HG03196 (cell line): Measurements from ENCODE around the gene SPAG8.

ENCODE experiments used
- ATAC-seq: cut with Tn5 transposase; IDR thresholded peaks from one replicate; pipeline ENCODE4 v1.9.1; 2021; ENCODE audit not compliant: unreplicated experiment

The SPAG8 gene

DNA sequence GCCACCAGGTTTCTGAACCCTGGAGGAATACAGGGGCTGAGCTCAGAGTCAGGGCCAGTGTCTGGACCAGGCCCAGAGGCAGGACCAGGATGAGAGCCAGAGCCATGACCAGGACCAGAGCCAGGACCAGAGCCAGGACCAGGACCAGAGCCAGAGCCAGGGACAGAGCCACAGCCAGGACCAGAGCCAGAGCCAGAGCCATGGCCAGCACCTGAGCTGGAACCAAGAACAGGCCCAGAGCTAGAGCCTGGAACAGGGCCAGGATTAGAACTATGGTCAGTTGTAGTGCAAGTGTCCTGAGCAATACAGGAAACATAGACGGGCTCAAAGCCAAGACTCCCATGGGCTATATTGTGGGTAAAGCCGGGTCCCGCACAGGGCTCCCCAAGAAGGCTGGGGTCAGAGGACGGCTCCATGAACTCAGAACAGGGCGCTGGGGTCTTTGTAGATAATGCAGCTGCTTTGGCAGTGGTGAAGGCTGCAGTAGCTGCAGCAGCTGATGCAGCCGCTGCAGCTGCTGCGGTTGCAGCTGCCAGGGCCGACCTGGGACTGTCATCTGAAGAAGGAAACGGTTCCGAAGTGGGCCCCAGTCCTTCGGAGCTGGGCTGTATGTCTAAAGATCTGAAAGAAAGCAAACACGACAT lies 559 bp downstream of the SPAG8 start:
- ATAC-seq, result no peak

- no peak for ATAC-seq
Observed at GRCh38 chr9:35810122-35810521, 1.9 kb downstream of the SPAG8 start.

- no peak for ATAC-seq
Observed at GRCh38 chr9:35808433-35808832, 3.6 kb downstream of the SPAG8 start.

- no peak for ATAC-seq
Observed at GRCh38 chr9:35806101-35806500, 6.0 kb downstream of the SPAG8 start.

DNA sequence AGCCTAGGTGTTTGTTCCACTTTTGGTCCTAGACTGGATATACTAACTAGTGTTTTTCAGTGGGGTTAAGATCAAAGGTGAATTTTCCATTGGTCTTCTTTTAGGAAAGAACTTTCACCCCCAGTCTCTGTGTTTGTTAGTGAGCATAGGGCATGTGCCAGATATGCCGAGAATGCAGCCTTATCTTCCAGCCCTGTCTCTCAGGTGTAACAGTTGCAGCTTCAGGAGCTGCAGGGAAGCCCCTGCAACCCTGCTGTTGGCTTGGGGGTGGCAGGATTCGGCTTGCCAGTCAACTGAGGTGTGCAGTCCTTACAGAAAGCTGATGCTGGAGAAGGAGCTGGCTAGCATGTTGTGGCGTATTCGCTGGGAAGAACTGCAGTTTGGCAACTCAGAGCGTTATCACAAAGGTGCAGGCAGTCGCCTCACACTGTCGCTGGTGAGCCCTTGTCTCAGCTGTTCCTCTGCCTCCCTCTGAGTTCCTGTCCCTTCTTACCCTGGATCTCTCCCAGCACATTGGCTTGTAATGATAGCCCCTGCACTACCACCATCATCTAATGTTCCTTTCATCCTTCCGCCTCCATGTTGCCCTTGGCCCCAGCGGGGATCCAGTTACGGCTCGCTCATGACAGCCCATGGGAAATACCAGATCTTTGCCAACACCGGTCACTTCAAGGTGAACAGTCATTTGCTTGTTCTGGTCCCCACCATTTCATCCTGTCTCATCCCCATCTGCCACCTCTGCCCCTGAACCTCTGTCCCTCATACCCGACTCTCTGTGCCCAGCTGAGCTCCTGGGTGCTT lies 10.5 kb downstream of the SPAG8 start:
- no peak for ATAC-seq

GRCh38 chr9:35800530-35800929 lies 11.5 kb downstream of the SPAG8 start:
- no peak for ATAC-seq

GRCh38 chr9:35798658-35799374 lies 13.2 kb downstream of the SPAG8 start:
- ATAC-seq, result no peak

DNA sequence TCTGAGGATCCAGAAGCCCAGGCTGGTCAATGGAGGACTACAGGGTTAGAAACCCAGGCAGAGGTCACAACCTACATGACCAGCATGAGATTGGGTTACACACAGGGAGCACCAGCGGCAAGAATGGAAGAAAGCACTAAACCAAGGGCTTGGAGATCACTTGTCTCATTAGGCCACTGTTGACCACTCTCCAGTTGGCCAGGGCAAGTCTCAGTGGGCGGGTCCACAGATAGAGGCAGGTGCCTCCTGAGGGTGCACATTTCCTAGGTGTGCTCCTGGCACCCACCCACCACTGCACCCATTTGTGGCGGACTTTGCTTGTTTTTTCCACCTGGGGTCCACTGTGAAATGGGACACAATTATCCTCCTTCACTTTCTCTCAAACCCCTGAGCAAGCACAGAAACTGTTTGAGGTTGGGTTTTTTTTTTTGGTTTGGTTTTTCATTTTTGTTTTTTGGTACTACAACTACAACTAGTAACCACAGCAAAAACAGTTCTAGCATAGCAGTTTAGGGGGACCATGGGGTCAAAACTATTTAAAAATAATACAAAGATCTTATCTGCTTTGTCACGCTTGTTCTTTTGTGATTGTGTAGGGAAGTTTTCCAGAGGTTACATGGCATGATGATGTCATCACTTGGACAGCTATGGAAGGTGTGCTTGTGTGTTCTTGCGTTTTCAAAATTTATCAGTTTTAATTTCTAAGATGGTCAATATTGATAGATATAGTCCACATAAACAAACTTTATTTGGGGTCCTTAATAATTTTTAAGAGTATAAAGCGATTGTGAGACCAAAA lies 14.6 kb downstream of the SPAG8 start:
- ATAC-seq, result no peak

DNA sequence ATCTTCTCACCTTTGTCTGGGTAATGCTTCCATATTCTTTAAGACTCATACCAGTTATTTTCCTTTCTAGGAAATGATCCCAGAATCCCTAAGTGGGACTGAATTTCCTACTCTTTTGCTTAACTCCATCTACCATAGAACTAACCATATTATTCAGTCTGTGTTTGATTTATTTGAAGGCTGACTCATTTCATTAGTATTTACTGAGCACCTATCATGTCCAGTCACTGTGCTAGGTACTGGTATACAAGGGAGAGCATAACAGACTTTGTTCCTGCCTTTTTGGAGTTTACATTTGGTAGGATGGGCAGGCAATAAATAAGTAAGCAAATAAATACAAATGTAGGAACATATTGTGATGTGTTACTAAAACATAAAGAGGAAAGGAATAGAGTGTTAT lies 16.4 kb downstream of the SPAG8 start:
- ATAC-seq, result no peak

DNA sequence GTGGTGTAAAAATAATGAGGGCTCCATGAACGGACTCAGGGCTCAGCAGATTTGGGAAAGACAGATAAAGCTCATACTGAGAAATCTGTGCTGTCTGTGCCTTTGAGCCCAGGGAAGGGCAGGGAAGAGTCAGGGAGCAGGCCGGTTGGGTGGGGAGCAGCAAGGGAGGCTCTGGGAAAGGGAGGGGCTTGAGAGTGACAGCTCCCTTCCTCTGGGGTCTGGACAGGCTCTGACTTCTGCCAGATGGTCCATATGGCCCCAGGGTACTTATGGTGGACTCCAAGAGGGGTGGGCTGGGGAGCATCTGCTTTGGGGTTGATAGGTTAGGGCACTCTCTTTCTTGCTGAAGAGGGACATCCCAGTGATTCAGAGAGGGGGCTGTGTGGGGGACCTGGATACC lies 18.6 kb downstream of the SPAG8 start:
- no peak for ATAC-seq

GRCh38 chr9:35792826-35793225 lies 19.2 kb downstream of the SPAG8 start:
- no peak for ATAC-seq

DNA sequence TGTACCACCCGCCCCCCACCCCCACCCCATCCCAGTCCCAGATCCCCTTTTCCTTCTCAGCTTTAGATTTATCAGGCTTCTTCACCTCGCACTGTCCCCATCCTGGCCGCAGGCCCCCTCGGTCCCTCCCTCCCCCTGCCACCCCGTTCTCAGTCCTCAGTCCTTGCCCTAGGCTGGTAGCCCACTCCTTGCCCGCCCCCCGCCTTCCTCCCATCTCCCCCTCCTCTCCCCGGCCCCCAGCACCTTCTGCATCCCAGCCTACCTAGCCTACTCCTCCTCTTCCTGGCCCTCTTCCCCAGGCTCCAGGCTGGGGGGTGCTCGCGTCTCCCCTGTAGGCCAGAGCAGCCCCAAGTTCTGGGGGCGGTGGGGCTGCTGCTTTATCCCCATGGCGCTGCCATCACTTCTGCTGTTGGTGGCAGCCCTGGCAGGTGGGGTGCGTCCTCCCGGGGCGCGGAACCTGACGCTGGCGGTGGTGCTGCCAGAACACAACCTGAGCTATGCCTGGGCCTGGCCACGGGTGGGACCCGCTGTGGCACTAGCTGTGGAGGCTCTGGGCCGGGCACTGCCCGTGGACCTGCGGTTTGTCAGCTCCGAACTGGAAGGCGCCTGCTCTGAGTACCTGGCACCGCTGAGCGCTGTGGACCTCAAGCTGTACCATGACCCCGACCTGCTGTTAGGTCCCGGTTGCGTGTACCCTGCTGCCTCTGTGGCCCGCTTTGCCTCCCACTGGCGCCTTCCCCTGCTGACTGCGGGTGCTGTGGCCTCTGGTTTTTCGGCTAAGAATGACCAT lies 19.8 kb downstream of the SPAG8 start:
- no peak for ATAC-seq

- ATAC-seq, result no peak
Observed at GRCh38 chr9:35791297-35791921, 20.7 kb downstream of the SPAG8 start, which contains the start of gene NPR2. Gene NPR2 (plus strand): TSS chr9:35791591. CDS start chr9:35792409, 818 bp downstream.

DNA sequence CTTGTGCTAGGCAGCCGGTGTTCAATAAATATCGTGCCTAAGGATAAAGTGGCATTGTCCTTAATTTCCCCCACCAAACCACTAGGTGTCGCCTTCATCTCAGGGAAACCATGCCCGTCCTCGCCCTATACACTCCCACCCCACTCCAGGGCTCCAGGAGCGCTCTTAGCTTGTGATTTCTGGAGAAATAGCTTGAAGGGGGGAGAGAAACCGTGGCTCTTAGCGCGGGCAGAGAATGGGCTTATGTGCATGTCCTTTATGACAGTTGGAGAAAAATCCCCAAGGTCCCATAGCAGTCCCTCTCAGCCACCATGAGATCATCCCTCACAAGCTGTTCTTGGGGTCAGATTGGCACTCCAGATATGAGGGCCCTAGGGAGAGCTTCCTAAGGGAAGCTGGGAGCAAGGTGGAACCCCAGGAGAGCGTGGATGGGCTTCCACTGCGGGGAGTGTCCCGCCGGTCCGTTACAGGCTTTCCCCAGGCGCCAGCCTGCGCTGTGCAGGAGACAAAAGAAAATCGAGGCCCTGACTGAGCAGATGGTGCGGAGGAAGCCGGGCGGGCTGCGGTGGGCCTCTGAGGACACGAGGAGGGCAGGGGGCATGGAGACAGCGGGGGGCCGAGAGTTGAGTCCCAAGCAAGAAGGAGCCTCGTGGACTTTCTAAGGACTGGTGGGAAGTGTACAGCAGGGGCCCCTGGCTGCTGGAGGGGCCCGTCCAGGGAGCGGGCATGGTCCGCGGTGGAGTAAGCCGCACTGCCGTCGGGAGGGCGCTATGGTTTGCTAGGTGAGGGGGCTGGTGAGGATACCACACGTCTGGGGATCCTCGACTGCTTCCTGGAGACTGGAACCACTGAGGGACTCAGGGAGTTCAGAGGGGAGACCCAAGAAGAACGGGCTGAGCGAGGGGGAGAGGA lies 21.4 kb downstream of the SPAG8 start:
- ATAC-seq, result no peak

- no peak for ATAC-seq
Observed at GRCh38 chr9:35790025-35790384, 22.1 kb downstream of the SPAG8 start.

- ATAC-seq, result no peak
Observed at GRCh38 chr9:35789541-35789940, 22.5 kb downstream of the SPAG8 start.

DNA sequence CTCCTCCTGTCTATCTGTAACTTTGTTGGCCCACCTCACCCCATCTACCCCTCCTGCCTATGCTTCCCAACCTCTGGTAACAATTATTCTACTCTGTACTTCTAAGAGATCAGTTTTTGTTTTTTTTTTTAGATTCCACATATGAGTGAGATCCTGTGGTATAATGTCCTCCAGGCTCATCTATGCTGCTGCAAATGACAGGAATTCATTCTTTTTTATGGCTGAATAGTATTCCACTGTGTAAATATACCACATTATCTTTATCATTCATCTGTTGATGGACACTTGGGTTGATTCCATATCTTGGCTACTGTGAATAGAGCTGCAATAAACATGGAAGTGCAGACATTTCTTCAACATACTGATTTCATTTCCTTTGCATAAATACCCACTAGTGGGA lies 28.6 kb downstream of the SPAG8 start:
- ATAC-seq, result no peak

GRCh38 chr9:35781066-35781465 lies 31.0 kb downstream of the SPAG8 start:
- ATAC-seq, result no peak

GRCh38 chr9:35778496-35778895 lies 33.6 kb downstream of the SPAG8 start:
- ATAC-seq, result no peak
